Activated T-cell treated with anti-CD3 and anti-CD28 coated beads for 48 hours (primary cell): Measurements from ENCODE around the gene TTLL3.
"Not testable (repeated sequence)": the region's sequence is repeated elsewhere in the genome, so short reads cannot be mapped to it uniquely, and the experiment has no call there.

ENCODE experiments used
- DNase-seq: peaks from one replicate; pipeline ENCODE4 v3.0.0-alpha.2; 2020; ENCODE audit warnings: low read depth

TTLL3 gene

DNA sequence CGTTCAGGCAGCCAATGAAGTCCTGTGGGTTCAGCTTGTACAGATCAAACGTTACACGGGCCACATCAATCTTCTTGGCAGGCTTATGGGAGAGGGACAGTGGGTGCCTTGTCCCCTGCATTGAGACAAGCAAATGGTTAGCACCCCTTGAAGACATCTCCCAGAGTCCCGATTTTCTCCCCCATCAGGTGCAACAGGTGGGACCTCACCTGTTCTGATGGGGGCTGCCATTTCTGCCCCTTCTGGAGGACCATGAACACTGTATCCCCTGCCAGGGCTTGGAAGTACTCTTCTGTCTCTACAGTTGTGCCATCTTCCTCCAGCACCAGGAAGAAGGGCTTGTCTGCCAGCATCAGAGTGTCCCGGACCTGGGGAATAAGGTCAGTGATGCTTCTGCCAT lies 59.9 kb downstream of the TTLL3 start:
- no peak for DNase-seq

DNA sequence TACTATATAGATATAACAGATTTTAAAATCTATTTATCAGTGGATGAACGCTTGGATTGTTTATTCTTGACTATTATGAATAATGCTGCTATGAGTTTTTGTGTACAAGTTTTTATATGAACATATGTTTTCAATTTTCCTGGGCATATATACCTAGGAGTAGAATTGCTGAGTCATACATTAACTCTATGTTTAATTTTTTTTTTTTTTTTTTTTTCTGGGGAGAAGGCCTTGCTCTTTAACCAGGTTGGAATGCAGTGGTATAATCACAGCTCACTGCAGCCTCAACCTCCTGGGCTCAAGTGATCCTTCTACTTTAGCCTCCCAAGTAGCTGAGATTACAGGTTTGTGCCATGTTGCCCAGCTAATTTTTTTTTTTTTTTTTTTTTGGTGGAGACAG lies 60.9 kb downstream of the TTLL3 start:
- DNase-seq, result no peak

DNA sequence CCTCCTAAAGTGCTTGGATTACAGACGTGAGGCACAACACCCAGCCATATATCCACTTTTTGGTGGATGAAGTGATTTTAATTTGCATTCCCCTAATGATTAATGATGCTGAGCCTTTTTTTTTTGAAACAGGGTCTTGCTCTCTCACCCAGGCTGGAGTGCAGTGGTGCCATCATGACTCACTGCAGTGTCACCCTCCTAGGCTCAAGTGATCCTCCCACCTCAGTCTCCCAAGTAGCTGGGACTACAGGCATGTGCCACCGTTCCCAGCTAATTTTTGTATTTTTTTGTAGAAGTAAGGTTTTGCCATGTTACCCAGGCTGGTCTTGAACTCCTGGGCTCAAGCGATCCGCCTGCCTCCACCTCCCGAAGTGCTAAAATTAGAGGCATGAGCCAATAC lies 62.0 kb downstream of the TTLL3 start:
- DNase-seq, result not testable (repeated sequence)

DNA sequence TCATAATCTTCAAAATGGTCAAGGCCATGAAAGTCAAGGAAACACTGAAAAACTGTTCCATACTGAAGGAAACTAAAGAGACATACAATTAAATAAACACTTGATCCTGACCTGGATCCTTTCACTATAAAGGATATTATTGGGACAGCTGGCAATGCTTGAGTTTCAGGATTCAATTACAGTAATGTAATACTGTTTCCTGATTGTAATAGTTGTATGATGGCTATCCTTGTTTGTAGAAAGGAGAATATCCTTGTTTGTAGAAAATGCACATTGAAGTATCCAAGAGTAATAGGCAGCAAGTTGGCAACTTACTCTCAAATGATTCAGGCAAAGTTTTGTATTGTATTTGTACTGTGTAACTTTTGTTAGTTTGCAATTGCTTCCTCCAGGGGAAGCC lies 65.4 kb downstream of the TTLL3 start:
- no peak for DNase-seq

DNA sequence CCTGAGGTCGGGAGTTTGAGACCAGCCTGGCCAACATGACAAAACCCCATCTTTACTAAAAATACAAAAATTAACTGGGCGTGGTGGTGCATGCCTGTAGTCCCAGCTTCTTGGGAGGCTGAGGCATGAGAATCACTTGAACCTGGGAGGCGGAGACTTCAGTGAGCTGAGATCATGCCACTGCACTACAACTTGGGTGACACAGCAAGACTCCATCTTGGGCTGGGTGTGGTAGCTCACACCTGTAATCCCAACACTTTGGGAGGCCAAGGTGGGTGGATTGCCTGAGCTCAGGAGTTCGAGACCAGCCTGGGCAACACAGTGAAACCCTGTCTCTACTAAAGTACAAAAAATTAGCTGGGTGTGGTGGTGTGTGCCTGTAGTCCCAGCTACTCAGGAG lies 66.2 kb downstream of the TTLL3 start:
- not testable (repeated sequence) for DNase-seq

DNA sequence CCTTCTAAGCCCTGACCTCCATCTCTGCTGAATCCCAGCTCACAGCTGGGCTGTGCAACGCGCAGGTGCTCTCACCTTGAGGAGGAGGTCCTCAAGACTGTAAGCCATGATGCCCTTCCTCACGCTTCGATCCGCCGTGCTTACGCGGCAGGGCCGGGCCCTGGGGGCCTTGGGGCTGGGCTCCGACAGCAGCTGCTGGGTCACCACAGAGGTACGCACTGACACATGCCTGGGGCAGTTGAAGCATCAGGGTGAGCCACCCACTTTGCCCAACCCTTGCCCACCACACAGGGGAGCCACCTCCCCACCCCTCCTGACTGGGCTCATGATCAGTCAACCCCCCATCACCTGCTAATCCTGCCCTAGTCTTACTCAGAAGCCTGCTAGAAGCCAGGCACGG lies 66.9 kb downstream of the TTLL3 start:
- DNase-seq, result no peak

DNA sequence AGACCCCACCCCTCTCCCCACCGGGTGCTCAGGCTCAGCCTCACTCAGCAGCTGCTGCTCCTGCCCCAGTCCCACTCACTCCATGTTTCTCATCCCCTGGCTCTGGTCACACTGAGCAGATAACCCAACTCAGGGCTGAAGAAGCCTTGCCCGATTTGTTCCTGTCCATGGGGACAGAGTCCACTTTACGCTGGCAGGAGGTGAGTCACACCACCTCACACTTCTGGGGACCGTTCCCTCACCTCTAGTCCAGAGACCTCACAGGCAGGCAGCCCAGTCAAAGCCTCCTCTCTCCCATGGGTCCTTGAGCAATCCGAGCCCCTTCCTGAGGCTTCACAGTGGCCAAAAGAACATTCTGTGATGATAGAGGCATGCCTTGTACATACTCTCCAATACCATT lies 68.6 kb downstream of the TTLL3 start:
- no peak for DNase-seq

DNA sequence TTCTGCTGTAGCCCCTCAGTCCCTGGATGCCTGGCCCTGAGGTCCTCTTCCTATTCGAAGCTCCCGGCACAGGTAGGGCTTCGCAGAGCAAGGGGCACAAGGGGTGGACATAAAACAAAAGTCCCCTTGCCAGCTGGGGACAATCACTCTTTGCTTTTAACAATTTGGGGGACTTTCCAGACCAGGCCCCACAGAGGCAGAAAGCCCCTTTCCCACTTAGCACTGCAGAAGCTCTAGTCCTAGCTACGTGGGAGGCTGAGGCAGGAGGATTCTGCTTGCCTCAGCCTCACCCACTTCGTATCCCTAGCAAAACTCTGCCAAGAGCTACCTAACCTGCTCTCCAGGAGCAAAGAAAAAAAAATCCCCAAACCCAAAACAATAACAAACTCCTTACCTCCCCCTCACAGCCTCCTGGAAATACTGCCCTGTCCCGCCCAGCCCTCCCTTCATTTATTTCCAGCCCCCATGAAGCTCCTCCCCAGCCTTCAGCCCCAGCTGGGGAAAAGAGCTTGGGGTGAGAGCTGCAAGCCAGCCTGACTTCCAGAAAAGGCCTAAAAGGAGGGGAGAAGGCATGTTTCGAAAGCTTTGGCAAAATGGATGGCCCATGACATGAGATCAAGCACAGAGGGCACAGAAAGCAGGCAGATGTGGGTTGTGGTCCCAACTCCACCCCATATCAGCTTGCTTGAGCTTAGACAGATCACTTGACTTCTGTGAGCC lies 69.9 kb downstream of the TTLL3 start, which contains the start of gene CIDEC:
TSS of gene CIDEC (minus strand) at position 424 of the 720 bp plus-strand sequence. CDS start 1,767 bp downstream, outside the sequence.
- no peak for DNase-seq

DNA sequence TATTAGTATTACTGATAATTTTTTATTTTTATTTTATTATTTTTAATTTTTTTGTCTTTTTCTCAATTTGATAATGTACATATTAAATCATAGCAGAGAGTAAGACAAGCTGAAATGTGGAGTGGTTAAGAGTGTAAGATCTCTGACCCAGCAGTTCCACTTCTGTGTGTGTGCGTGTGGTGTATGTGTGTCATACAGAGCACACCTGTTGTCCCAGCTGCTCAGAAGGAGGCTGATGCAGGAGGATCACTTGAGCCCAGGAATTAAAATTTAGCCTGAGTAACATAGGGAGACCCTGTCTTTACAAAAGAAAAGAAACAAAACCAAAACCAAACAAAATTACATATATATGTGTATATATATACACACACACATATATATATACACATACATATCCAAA lies 71.4 kb downstream of the TTLL3 start:
- no peak for DNase-seq

DNA sequence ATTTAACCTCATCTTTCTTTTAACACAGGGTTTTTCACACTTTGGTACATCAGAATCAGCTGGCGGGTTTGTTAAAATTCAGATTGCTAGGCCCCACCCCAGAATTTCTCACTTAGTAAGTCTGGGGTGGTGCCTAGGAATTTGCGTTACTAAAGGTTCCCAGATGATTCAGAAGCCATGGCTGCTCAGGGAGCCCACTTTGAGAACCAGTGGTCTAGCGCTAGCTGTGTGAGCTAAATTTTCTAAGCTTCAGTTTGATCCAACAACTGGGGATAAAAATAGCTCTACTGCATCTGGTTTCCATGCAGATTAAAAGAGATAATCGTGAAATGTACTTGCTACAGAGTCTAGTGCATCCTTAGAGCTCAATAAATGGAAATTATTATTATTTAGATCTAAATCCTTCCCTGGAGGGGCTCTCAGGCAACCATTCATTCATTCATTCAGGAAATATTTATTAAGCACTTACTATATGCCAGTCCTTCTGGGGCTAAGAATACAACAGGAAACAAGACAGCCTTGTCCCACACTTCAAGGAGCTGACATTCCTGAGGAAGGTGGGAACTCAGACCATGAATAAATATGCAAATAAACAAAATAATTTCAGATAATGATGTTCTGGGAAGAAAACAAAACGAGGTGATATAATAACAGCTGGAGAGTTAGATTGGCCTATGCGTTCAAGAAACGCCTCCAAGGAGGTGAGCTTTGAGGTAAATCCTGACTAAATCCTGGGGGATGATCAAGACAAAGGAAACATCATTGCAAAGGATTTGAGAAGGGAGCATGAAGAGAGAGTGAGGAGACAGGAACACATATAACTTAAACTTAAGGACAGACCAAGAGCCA lies 73.9 kb downstream of the TTLL3 start:
- no peak for DNase-seq

DNA sequence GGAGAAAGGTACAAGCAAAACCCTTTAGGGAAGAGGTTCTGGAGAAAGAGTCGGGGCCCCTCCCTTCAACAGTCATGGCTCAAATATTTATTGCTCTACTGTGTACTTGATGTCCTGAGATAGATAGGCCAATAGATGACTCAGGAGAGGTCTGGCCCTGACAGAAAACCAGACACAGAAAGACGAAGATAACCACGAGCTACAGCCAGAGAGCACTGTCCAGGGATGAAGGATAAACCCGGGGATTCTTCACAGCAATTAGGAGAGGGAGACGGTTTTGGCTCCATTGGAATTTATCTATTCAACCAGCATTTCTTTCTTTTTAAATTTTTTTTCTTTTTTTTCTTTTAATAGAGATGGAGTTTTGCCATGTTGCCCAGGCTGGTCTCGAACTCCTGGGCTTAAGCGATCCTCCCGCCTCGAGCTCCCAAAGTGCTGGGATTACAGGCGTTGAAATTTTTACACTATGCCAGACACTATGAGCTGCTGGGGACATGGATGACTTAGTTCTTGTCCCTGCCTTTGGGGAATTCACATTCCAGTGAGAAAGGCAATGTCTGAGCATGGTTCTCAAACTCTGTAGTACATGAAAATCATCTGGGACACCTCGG lies 74.6 kb downstream of the TTLL3 start:
- DNase-seq, result no peak
